LNCaP clone FGC (cell line): Measurements from ENCODE around the gene MSTN.
"Not testable (repeated sequence)": the region's sequence is repeated elsewhere in the genome, so short reads cannot be mapped to it uniquely, and the experiment has no call there.

ENCODE experiments used
- DNase-seq: peaks from one replicate; pipeline ENCODE4 v3.0.0-alpha.2; 2011; ENCODE audit warnings: low read depth
- H3K4me3 ChIP-seq: 2 replicates; pipeline ENCODE4 v1.5.1; 2011; ENCODE audit warnings: mild to moderate bottlenecking, low read depth, low read length, control low read depth
- TF ChIP-seq, protein P1 (sequence below): IDR thresholded peaks from 2 replicates; pipeline ENCODE4 v1.5.1; 2012; ENCODE audit warnings: mild to moderate bottlenecking; ENCODE audit not compliant: control insufficient read depth, insufficient read depth; ENCODE audit errors: extremely low read depth

The MSTN gene

DNA sequence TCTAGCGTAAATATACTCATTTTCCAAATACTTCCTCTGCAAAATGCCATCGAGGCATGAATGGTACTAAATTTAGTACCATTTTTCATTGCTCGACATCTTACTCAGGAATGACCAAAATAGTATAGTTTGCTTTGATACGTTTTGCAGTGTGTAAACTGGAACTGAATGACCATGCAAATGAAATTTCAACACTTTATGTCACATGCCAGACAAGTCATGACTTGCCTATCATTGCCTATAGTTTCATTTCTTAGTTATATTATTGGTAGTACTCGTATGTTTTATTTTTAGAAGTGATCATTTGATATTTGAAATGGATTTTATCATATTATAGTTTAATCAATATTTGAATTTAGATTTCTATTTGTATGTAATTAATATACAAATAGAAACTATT, 9.1 kb downstream of the MSTN start:
- no peak for DNase-seq
- no peak overlapping the region for H3K4me3 ChIP-seq
- TF ChIP-seq, protein P1, sequence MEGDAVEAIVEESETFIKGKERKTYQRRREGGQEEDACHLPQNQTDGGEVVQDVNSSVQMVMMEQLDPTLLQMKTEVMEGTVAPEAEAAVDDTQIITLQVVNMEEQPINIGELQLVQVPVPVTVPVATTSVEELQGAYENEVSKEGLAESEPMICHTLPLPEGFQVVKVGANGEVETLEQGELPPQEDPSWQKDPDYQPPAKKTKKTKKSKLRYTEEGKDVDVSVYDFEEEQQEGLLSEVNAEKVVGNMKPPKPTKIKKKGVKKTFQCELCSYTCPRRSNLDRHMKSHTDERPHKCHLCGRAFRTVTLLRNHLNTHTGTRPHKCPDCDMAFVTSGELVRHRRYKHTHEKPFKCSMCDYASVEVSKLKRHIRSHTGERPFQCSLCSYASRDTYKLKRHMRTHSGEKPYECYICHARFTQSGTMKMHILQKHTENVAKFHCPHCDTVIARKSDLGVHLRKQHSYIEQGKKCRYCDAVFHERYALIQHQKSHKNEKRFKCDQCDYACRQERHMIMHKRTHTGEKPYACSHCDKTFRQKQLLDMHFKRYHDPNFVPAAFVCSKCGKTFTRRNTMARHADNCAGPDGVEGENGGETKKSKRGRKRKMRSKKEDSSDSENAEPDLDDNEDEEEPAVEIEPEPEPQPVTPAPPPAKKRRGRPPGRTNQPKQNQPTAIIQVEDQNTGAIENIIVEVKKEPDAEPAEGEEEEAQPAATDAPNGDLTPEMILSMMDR: no peak

DNA sequence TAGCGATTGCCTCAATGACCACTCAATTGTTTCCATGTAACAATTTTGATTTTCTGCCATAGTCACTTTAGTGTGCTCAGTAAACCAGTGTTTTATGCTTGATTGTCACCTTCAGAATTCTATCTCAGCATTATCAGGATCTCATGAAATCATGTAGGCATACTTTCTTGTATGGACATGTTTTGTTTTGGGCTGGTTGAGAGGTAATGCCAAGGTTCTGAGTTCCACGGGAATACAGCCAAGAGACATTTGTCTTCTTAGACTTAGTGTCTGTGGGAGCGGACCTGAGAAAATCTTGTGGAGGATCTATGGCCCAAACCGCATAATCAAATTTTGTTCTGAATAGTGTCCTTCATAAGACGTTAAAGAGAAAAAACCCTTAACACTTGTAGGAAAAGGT, 10.2 kb downstream of the MSTN start:
- DNase-seq: no peak
- no peak overlapping the region for H3K4me3 ChIP-seq
- TF ChIP-seq, protein P1: no peak

GRCh38 chr2:190051223-190051622, 11.3 kb downstream of the MSTN start:
- H3K4me3 ChIP-seq: no peak overlapping the region
- DNase-seq: no peak
- TF ChIP-seq, protein P1: no peak

DNA sequence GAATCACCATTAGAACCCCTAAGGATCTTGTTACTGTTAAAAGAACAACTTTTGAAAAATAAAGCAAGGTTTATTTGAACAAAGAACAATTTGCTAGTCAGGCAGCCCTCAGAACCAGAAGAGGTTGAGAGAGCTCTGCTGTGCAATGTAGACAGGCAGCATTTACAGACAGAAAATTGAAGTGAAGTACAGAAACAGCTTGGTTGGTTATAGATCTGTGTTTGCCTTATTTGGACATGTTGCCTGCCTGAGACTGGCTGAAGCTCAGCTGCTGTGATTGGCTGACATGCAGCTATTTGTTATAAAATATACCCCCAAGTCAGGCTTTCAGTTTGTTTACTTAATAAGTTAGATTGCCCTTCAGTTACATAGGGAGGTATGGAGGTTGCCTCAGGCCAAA, 12.5 kb downstream of the MSTN start:
- DNase-seq: no peak
- TF ChIP-seq, protein P1: no peak
- H3K4me3 ChIP-seq: no peak overlapping the region

DNA sequence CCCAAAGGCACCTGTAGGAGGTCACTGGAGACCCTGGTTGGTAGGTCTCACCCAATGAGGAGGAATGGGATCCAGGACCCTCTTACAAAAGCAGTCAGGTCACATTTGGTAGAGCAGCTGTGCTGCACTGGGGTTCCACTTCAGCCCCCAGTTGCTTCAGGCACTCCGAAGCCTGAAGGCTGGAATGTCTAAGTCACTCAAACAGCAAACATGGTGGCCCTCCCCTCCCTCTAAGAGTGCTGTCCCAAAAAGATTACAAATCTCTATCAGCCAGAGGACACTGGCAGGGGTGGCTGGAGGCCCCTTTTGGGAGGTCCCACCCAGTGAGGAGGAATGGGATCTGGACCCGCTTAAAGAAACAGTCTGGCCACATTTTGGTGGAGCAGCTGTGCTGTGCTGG, 17.7 kb downstream of the MSTN start:
- no peak overlapping the region for H3K4me3 ChIP-seq
- TF ChIP-seq, protein P1: no peak
- DNase-seq: no peak

GRCh38 chr2:190043441-190043840, 19.1 kb downstream of the MSTN start:
- DNase-seq: no peak
- TF ChIP-seq, protein P1: no peak
- H3K4me3 ChIP-seq: no peak overlapping the region

GRCh38 chr2:190036071-190036470, 26.5 kb downstream of the MSTN start:
- no peak for DNase-seq
- no peak overlapping the region for H3K4me3 ChIP-seq
- TF ChIP-seq, protein P1: no peak

- H3K4me3 ChIP-seq, DNase-seq: not testable (repeated sequence)
These were observed 28.1 kb downstream of the MSTN start for GRCh38 chr2:190034417-190034816.
